ENCODE results near the gene GABRA1.

GABRA1 gene

DNA sequence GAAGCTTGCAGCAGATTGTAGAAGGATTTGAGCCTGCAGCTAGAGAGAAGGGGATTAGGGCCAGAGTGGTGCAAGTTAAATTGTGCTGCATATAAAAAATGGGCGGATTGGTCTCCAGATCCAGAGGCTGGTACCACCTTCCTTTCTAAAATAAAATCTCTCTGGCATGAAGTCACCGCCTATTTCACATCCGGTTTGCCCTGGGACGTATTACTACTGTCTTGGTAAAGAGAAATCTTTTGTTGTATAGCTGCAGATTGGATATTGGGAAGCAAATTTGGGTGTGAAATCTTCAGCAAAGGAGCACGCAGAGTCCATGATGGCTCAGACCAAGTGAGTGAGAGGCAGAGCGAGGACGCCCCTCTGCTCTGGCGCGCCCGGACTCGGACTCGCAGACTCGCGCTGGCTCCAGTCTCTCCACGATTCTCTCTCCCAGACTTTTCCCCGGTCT, at the start of gene GABRA1:
TSS of gene GABRA1 (plus strand) at position 180 of the 451 bp plus-strand sequence. CDS start 2,691 bp downstream, outside the sequence.
- DNase-seq, result no peak

DNA sequence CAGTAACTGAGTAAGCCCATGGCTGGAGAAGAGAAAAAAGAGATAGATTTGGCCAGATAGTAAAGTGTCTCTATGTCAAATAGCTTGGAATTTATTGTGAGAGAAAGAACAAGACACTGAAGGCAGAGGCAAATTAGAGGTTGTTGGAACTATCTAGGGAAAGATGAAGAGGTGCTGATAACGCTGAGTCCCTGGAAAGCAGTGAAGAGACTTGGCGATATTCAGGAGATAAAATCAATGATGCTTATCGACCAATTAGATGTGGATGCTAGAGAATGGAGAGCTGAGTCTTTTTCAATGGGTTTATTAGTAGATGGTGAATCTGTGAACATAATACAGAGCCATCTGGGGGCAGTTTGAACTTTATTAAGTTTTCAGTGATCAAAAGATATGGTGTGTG, 48.6 kb upstream of the GABRA1 start:
- no peak for DNase-seq

DNA sequence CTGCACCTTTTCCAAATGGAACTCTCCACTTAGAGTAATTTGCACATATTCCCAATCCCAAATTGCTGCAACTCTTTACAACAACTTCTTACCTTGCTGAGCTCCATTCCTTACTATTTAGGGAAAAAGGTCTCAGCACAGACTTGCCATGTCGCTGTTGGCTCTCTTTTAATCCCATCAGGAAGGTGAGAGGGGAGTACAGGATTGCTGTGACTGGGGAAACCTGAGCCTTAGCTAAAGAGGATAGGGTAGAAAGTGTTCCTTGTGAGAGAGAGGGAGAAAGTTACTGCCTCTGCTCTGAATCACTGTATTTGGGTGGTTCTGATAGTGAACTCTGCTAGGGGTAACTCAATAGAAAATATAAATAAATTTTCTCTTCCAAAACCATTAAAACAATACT, 43.7 kb upstream of the GABRA1 start:
- DNase-seq, result no peak

DNA sequence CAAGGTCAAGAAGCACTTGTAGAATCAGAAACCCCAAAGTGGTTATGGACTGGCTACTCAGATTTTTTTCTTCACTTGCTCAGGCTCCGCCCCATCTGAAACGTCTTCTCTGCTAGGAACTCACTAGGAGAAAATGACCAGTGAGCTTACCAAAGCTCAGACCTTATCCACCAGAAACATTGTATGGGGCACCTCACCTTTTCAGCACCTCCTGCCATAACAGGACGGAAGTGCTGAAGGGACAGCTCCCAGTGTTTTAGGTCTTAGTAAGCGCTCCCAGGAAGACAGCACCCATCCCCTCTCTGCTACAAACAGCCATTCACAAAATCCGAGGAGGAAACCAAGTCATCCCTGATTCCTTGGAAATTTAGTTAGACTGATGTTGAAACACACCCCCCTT, 1.2 kb upstream of the GABRA1 start:
- no peak for DNase-seq

DNA sequence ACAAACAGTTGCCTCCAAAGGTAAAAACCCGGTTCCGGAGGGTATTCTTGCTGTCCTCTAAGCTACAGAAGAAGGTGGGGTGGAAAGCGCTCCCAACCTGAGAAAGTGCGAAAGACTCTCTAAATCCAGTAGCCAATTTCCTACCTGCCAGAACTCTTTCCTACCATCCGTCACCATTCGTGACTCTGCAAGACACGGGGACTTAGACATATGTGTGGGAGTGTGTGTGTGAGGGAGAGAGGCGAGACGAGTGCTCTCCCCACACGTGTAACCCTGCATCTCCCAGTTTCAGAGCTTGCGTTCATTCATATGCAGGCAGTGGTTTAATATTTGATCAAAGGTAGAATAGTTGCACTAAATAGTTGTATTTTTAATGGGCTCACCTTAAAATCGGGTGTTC, 473 bp upstream of the GABRA1 start:
- no peak for DNase-seq

DNA sequence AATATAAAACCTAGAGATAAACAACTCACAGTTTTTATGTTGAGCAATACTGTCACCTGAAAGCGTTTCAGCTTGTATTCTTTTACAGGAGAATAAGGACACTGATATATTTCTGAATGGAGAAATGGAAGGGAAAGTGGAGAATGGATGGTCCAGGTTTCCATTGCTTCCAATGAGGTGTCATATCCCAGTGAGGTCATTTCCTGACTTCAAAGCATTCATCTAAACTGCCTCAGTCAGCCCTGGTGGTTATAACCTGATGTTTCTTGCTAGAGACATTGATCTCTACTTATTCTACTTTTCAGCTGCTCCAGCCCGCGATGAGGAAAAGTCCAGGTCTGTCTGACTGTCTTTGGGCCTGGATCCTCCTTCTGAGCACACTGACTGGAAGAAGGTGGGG, 2.6 kb downstream of the GABRA1 start:
- DNase-seq, result no peak

DNA sequence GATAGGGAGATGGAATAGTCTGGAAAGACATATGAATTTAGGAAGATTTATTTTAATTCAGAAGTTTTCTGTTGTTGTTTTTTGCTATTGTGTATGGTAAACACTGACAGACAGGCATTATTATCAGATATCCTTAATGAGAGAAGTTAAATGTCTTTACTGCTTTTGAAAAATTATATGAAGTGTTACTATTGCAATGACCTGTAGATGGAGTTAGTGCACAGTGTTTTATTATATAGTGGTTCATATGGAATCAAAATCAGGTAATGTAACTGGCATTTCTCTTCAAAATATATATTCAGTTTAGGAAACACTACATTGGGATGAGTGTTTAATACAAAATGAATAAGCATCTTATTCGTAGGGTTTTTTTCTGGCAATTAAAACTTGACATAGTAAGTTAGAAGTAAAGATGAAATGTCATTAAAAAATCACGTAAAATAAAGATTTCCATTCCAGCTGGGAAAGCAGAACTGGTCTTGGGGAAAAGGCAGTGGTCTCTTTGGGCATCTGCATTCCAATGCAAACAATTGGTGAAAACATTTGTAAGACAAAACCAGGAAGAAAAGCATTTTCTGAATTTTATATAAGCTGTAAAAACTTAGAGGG, 3.9 kb downstream of the GABRA1 start:
- no peak for DNase-seq

DNA sequence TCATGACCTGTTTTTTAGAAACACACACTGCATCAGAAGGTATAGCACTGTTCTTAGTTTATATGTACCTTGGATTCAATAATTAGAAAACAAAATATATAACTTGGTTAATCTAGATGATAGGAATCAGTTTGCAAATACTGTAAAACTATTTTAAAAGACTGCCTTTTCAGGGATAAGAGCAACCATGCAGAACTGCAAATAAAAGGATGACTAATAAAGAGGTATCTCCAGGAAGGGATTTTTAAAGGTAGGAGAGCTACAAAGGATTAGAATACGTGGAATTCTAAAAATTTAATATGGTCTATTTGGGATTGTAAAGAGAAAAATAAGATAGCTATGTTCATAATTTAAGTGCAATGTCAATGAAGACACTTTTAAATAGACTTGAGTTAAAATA, 9.4 kb downstream of the GABRA1 start:
- DNase-seq, result no peak

DNA sequence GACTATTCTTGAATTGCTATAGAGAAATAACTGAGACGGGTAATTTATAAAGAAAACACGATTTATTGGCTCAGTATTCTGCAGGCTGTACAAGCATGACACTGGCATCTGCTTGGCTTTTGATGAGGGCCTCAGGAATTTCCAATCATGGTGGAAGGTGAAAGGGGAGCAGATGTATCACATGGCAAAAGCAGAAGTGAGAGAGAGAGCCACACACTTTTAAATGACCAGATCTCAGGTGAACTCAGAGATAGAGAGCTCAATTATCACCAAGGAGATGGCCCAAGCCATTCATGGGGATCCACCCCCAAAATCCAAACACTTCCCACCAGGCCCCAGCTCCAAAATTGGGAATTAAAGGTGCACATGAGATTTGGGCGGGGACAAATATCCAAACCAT, 15.3 kb downstream of the GABRA1 start:
- no peak for DNase-seq

DNA sequence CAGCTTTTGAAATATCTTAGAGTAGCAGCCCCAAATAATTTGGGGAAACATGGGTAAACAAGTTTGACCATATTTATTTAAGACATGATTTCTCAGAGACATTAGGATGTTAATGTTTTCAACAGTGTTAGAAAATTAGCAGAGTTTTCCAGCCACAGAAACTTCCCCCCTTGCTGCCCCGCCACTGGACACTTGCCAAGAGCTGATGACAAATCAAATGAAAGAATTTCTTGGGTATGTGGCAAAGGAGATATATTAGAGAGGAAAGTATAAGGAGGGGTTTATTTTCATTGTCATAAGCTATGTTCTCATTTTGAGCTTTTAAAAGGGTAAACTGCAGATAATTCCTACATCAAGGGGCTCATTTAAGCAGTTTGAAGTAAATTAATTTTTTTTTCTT, 15.9 kb downstream of the GABRA1 start:
- DNase-seq, result no peak

DNA sequence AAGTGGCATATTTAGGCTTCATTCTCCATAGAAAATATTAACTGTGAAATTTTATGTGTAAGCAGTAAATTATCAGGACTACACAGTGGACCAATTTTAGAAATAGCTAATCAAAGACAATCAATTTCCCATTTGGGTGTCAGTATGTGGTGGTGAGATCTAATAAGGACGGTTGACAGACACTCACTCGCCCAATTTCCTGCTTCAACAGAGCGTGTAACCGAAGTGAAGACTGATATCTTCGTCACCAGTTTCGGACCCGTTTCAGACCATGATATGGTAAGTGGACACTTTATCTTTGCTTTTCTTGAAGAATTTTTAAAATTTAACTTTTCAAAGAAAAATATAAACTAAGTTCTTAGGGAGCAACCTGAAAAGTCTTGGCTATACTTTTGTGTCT, 17.6 kb downstream of the GABRA1 start:
- no peak for DNase-seq

DNA sequence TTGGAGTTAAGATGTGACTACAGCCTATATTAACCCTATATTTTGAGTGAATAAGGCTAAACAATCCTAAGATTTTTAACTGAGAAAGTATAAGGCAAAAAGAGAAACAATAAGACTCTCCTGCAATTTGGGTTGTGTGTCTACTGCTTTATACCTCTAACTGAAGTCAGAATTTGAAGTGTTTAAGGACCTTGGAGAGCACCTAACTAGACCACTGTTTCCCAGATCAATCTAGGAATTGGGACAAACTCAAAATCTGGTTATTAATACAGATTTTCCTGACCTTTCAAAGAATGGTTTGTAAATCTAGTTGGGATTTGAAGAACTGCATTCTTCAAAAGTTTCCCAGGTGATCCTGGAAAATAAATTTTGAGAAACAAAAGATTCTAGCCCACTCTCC, 42.1 kb downstream of the GABRA1 start:
- no peak for DNase-seq

DNA sequence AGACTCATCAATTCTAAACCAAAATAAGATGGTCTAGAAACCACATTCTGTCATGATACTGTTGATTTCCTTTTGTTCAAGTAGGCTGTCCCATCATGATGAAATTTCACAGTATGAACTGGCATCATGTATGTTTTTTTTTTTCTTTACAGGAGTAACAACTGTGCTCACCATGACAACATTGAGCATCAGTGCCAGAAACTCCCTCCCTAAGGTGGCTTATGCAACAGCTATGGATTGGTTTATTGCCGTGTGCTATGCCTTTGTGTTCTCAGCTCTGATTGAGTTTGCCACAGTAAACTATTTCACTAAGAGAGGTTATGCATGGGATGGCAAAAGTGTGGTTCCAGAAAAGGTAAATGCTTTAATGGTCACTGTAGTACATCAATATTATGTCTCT, 47.6 kb downstream of the GABRA1 start:
- no peak for DNase-seq

DNA sequence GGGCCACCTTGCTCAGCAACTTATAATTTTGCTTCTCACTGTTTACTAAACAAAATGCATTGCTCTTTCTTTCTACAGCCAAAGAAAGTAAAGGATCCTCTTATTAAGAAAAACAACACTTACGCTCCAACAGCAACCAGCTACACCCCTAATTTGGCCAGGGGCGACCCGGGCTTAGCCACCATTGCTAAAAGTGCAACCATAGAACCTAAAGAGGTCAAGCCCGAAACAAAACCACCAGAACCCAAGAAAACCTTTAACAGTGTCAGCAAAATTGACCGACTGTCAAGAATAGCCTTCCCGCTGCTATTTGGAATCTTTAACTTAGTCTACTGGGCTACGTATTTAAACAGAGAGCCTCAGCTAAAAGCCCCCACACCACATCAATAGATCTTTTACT, 49.1 kb downstream of the GABRA1 start:
- no peak for DNase-seq

DNA sequence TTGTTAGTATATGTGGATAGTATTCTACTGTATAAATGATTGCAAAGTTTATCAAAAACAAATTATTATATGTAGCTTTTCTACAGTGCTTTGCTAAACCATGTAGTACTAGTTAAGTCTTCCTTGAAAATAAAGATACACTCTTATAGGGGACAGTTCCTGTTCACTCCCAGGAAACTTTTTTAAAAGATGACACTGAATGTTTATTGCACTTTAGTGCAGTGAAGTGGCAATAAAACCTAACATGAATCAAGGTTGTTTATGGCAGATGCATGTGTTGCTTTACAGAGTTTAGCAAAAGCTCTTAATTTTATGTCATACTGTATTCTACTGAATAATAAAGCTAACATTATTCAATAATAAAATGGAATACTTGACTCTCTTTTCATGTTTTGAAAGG, 51.7 kb downstream of the GABRA1 start:
- no peak for DNase-seq

DNA sequence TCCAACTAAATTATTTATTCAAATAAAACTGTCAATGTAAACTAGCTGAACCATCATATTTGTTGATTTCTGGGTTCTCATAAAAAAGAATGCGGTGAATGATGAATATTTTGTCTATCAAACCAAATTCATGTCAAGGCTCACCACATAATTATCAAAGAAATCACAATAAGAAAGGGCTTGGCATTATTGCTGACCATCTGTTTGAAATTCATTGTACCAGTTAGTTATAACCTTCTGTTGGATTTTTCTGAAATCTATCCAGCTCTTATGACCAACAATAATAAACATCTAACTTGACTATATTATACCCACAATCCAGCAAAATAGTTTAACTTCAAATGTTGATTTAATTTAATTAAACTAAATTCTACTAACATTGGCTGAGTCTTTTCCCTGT, 53.1 kb downstream of the GABRA1 start:
- DNase-seq, result no peak

DNA sequence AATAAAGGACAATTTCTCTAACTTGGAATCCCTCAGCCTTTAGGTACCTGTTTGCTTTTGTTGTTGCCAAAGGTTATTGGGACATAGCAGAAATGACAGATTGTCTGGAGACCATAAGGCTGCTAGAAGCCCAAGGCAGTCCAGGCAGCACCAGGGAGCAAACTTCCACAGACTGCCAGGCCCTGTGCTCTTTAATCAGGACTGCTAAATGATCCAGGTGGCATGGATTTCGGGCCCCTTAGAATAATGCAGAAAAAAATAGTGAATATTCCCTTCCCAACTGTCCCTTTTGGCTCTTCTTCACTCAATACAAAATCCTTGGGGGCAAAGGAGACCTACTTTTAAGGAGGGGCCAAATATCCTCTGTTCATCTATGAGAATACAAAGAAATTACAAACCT, 73.9 kb downstream of the GABRA1 start:
- DNase-seq, result no peak

DNA sequence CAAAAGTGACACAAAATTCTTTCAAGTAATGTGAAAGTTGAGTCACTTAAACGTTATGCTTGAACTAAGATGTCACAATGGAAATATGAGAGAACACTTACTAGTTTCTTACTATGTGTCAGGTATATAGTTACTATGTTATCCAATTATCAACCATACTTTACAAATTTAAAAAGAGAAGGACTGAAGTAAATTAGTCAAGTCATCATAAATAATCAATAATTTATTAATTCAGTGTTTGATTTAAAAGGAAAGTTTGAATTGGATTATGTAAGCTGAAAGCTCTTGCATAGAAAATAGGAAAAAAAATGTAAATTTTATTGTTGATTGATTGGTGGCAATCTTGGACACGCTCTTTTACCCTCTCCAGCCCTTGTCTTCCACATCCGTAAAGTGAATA, 76.3 kb downstream of the GABRA1 start:
- DNase-seq, result no peak

DNA sequence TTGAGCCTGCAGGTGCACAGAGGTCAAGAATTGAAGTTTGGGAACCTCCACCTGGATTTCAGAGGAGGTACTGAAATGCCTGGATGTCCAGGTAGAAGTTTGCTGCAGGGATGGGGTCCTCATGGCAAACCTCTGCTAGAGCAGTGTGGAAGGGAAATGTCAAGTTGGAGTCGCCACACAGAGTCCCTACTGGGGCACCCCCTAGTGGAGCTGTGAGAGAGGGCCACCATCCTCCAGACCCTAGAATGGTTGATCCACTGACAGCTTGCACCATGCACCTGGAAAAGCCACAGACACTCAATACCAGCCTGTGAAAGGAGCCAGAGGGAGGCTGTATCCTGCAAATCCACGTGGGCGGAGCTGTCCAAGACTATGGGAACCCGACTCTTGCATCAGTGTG, 78.0 kb downstream of the GABRA1 start:
- no peak for DNase-seq

DNA sequence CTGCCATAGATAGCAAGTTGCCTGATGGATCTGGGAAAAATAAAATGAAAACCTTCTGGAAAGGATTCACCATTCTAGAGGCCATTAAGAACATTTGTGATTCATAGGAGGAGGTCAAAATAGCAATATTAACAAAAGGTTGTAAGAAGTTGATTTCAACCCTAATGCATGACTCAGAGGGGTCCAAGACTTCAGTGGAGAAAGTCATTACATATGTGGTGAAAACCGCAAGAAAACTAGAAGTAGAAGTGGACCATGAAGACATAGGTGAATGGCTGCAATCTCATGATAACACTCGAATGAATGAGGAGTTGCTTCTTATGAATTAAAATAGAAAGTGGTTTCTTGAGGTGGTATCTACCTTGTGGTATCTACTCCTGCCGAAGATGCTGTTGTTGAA, 86.6 kb downstream of the GABRA1 start:
- no peak for DNase-seq

DNA sequence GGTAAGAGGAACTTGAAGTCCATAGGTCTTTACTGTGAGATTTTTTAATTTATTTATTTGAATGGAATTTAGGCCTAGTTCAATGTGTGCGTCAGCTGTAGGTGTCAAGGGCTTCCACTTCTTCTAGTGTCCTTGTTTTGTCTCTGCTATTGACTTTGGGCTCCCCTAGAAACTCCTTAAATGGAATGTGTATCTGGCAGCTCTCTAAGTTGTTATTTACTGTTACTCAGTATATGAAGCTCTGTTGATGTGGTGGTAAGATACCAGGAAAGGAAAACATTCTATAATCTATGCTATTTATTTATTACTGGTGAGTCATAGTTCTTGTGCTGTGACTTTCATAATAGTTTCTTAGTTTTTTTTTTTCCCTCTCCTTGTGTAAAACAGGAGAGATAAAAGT, 97.1 kb downstream of the GABRA1 start:
- no peak for DNase-seq

DNA sequence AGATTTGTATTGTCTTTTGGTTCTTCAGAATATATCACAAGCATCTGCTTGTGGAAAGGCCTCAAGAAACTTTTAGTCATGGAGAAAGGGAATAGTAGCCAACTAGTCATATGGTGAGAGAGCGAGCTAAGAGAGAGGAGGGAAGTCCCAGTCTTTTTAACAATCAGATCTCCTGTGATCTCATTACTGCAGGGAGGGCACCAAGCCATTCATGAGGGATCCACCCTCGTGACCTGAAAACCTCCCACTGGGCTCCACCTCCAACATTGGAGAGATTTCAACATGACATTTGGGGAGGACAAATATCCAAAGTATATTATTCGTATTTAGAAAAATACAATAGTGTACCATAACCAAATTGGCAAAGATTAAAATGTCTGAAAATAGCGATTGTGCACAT, 99.0 kb downstream of the GABRA1 start:
- DNase-seq, result no peak

All from CD4-positive, alpha-beta T cell treated with Interleukin-15 for 1 hour (primary cell).